Measurements from ENCODE around the gene HIGD2A. TPM values are rescaled to one million over a fixed set of nuclear protein-coding genes. Genes with fewer than 3 reads are reported as not detected.

HIGD2A gene
- total and polyA plus RNA-seq, 9 of the 15 experiments (the other 6 are each of a cell fraction or from before 2014, with no cell fraction given), result 94.7 to 264 (median 163) TPM

DNA sequence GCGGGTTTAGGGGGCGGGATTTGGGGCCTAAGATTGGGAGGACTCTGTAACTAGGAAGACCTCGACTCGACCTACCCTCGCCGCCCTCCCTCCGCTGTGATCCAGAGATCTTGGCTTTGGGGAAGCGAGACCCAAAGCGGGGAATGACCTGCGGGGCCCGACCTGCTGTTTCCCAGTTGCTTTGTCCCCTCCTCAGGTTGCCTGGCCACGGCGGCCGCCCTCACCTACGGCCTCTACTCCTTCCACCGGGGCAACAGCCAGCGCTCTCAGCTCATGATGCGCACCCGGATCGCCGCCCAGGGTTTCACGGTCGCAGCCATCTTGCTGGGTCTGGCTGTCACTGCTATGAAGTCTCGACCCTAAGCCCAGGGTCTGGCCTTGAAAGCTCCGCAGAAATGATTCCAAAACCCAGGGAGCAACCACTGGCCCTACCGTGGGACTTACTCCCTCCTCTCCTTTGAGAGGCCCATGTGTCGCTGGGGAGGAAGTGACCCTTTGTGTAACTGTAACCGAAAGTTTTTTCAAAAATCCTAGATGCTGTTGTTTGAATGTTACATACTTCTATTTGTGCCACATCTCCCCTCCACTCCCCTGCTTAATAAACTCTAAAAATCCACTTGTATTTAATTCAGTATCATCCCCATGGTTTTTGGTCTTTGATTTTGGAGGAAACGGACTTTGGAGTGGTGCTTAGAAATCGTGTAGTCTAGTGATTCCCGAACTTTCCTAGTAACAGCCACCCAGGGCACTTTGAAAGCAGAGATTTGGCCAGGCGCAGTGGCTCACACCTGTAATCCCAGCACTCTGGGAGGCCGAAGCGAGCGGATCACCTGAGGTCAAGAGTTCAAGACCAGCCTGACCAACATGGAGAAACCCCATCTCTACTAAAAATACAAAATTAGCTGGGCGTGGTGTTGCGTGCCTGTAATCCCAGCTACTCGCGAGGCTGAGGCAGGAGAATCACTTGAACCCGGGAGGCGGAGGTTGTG is 878 bp downstream of the HIGD2A start (continued):
- peak; percentile 14 for TF ChIP-seq ZNF766 (CRISPR knock-in tag; conservative IDR thresholded peaks at IDR 0.05)
- TF ChIP-seq RBFOX2 (IDR thresholded peaks at IDR 0.05; ENCODE audit: low read depth, low read length), result peak; percentile 72
- TF ChIP-seq NONO (IDR thresholded peaks at IDR 0.05; ENCODE audit: low read depth in 2 of 2, low read length in 1 of 2), result no peak
- 0 out of 2 replicates have a peak, but pooled peaks have one; percentile 3 for TF ChIP-seq ELF4 (CRISPR knock-in tag; IDR thresholded peaks at IDR 0.05)
- TF ChIP-seq RFX1 (IDR thresholded peaks at IDR 0.05), result peak; percentile 35; the same call in 1 of the 2 replicates
- TF ChIP-seq HDAC6 (IDR thresholded peaks at IDR 0.05; ENCODE audit: low read depth, low read length), result no peak
- TF ChIP-seq ZNF263 (CRISPR knock-in tag; IDR thresholded peaks at IDR 0.05; ENCODE audit: borderline replicate concordance), result peak; percentile 92
- no peak for TF ChIP-seq ZNF780A (CRISPR knock-in tag; IDR thresholded peaks at IDR 0.05)
- no peak for TF ChIP-seq TCF7L2 (IDR thresholded peaks at IDR 0.05; ENCODE audit: low read depth, low read length)
- 0 out of 2 replicates have a peak, but pooled peaks have one; percentile 45 for TF ChIP-seq SMAD4 (CRISPR knock-in tag; conservative IDR thresholded peaks at IDR 0.05)
- peak; percentile 79; the same call in 1 of the 2 replicates for TF ChIP-seq GABPA (tag; conservative IDR thresholded peaks at IDR 0.05; ENCODE audit: low read depth)
- TF ChIP-seq ERF (CRISPR knock-in tag; IDR thresholded peaks at IDR 0.05), result 0 out of 2 replicates have a peak, but pooled peaks have one; percentile 11
- TF ChIP-seq FOXK2 (conservative IDR thresholded peaks at IDR 0.05 in 1 of 2, IDR thresholded peaks at IDR 0.05 in 1 of 2; ENCODE audit: low read depth in 2 of 2), result no peak
- TF ChIP-seq REST (IDR thresholded peaks at IDR 0.05; ENCODE audit: borderline replicate concordance), result no peak
- peak; percentile 75; the same call in 1 of the 2 replicates for TF ChIP-seq REST (CRISPR knock-in tag; IDR thresholded peaks at IDR 0.05; ENCODE audit: low read depth)
- no peak; the same call in 1 of the 2 replicates for TF ChIP-seq ELF1 (tag; IDR thresholded peaks at IDR 0.05)
- no peak for TF ChIP-seq CBX3 (IDR thresholded peaks at IDR 0.05; ENCODE audit: borderline replicate concordance in 1 of 2, low read length in 2 of 2)
- 0 out of 2 replicates have a peak, but pooled peaks have one; percentile 21 for TF ChIP-seq ZNF41 (CRISPR knock-in tag; conservative IDR thresholded peaks at IDR 0.05)
- TF ChIP-seq ETV6 (IDR thresholded peaks at IDR 0.05; ENCODE audit: borderline replicate concordance in 1 of 2, low read depth in 2 of 2, low read length in 1 of 2), result no peak
- no peak for TF ChIP-seq ETV6 (CRISPR knock-in tag; IDR thresholded peaks at IDR 0.05; ENCODE audit: borderline replicate concordance)
